ENCODE results near the gene CCDC178.

GRCh38 chr18:33152376-33152775 is 288.1 kb downstream of the CCDC178 start:
- TF ChIP-seq MAX (IDR thresholded peaks at IDR 0.05; ENCODE audit: insufficient read depth, insufficient read length): no peak
- no peak for TF ChIP-seq JUN (IDR thresholded peaks at IDR 0.05; ENCODE audit: borderline replicate concordance, insufficient read depth, insufficient read length, low read depth)
- TF ChIP-seq CTCF (IDR thresholded peaks at IDR 0.05; ENCODE audit: extremely low read depth in 1 of 2, insufficient read depth in 1 of 2, low read depth in 1 of 2, low read length in 2 of 2): no peak
- no peak for TF ChIP-seq POLR2A (IDR thresholded peaks at IDR 0.05; ENCODE audit: low read depth, low read length)
